NCI-H82 (cell line): ENCODE data around the gene RNF114.
A peak's percentile ranks its signal among the peaks of the same experiment; 100 is the strongest.
"Not testable (repeated sequence)": the region's sequence is repeated elsewhere in the genome, so short reads cannot be mapped to it uniquely, and the experiment has no call there.

Source experiments
- DNase-seq: peaks from one replicate; lab custom pipeline; 2025; lab: John Stamatoyannopoulos, UW

RNF114 gene

GRCh38 chr20:49928411-49929141 is 7.6 kb upstream of the RNF114 start:
- DNase-seq = peak; percentile 92

- DNase-seq = no peak
These were observed 7.1 kb upstream of the RNF114 start for GRCh38 chr20:49929142-49929494.

GRCh38 chr20:49935746-49936152 is 448 bp upstream of the RNF114 start:
- no peak for DNase-seq

- DNase-seq = peak; percentile 23
These were observed 1.1 kb downstream of the RNF114 start for GRCh38 chr20:49937027-49937929.

GRCh38 chr20:49938173-49939163 is 2.3 kb downstream of the RNF114 start:
- DNase-seq = peak; percentile 85

GRCh38 chr20:49941456-49941855 is 5.3 kb downstream of the RNF114 start:
- no peak for DNase-seq

- DNase-seq = no peak
These were observed 6.1 kb downstream of the RNF114 start for GRCh38 chr20:49942303-49942702.

GRCh38 chr20:49942942-49943341 is 6.7 kb downstream of the RNF114 start:
- no peak for DNase-seq

- no peak for DNase-seq
These were observed 9.1 kb downstream of the RNF114 start for GRCh38 chr20:49945306-49945700.

- DNase-seq = no peak
These were observed 9.7 kb downstream of the RNF114 start for GRCh38 chr20:49945701-49946477.

GRCh38 chr20:49948178-49948577 is 12.0 kb downstream of the RNF114 start:
- no peak for DNase-seq

- DNase-seq = no peak
These were observed 12.8 kb downstream of the RNF114 start for GRCh38 chr20:49948809-49949507.

- DNase-seq = no peak
These were observed 15.0 kb downstream of the RNF114 start for GRCh38 chr20:49951151-49951550.

- DNase-seq = no peak
These were observed 19.0 kb downstream of the RNF114 start for GRCh38 chr20:49955167-49955566.

- DNase-seq = not testable (repeated sequence)
These were observed 19.7 kb downstream of the RNF114 start for GRCh38 chr20:49955830-49956396.

GRCh38 chr20:49956689-49957088 is 20.5 kb downstream of the RNF114 start:
- DNase-seq = no peak

- DNase-seq = not testable (repeated sequence)
These were observed 21.1 kb downstream of the RNF114 start for GRCh38 chr20:49957089-49957938.

GRCh38 chr20:49961413-49961812 is 25.2 kb downstream of the RNF114 start:
- no peak for DNase-seq
